Fibroblast of skin of right biceps (primary cell): ENCODE measurements around the gene TTR.

ENCODE experiments used
- DNase-seq: peaks from one replicate; pipeline ENCODE4 v3.0.0-alpha.2; 2013

Gene TTR

DNA sequence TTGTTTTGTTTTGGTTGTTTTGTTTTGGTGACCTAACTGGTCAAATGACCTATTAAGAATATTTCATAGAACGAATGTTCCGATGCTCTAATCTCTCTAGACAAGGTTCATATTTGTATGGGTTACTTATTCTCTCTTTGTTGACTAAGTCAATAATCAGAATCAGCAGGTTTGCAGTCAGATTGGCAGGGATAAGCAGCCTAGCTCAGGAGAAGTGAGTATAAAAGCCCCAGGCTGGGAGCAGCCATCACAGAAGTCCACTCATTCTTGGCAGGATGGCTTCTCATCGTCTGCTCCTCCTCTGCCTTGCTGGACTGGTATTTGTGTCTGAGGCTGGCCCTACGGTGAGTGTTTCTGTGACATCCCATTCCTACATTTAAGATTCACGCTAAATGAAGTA is at the start of gene TTR:
Gene TTR (plus strand): TSS at position 250 of the 400 bp plus-strand sequence. CDS start 26 bp downstream, at position 276.
- DNase-seq: no peak

DNA sequence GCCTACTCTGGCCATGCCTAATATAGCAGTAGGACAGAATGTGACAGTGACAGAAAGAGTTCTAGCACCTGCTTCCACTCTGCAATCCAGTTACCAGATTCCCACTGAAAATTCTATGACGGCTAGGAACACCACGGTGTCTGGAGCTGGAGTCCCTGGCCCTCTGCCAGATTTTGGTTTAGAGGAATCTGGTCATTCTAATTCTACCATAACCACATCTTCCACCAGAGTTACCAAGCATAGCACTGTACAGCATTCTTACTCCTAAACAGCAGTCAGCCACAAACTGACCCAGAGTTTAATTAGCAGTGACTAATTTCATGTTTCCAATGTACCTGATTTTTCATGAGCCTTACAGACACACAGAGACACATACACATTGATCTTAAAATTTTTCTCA is 45.2 kb upstream of the TTR start:
- peak; percentile 27 for DNase-seq

DNA sequence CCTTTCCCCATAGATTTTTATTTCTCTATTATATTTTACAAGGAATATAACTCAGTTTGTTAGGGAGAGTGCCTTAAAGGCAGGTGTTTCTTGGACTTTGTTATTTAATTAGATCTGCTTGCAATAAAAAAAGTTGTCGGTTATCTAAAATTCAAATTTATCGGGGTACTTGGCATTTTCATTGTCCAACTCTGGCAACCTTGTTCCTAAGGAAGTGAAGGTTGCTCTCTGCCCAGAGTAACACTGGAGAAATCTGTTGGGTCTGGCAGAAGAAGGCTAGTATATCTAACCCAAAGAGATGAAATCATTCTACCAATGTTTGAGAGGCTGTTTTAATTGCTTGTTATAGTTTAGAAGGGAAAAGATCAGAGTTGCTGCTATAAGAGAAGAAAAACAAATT is 42.8 kb upstream of the TTR start:
- DNase-seq: no peak

DNA sequence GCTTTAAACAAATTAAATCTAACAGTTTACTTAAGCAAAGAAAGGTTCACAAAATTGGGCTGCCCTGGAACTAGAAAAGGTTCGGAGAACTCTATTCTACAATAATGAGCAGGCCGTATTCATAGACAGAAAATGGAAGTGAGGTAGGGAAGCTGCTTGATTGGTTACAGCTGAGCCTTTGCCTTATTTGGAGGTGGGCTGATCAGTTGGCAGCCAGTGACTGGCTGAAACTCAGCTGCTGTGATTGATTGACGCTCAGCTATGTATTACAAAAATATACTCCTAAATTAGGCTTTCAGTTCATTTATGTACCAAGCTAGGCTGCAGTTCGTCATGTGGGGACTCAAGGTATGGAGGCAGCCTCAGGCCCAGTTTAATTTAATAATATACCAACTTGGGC is 42.3 kb upstream of the TTR start:
- DNase-seq: peak; percentile 2

DNA sequence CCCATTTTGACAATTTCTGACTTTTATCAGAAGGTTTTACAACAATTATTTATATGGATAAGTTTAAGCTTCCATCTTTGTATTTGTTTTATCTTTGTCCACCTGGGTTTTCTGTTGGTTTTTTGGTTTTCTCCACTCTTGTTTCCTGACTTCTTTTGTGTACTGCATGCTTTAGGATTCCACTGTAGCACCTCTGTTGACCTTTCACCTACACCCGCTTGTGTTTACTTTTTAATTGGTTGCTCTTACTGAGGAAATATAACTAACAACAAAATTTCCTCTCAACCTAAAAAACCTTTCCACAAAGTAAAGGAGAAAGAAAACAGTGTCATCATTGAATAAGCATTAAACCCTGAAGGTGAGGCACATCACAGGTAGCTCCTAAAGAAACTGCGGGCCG is 39.8 kb upstream of the TTR start:
- no peak for DNase-seq

DNA sequence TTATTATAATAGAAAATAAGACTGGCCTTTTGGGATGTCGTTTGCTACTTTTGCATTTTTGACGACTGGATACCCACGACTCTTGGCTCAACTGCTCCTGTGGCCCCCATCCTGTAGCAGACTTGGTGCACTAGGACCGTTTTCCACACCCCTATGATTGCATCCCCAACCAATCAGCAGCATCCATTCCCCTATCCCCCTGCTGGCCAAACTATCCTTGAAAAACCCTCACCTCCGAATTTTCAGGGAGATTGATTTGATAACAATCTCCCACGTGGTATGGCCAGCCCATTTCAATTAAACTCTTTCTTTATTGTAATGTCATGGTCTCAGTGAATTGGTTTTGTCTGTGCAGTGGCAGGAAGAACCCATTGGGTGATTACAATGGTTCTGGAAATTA is 37.9 kb upstream of the TTR start:
- DNase-seq: peak; percentile 6

DNA sequence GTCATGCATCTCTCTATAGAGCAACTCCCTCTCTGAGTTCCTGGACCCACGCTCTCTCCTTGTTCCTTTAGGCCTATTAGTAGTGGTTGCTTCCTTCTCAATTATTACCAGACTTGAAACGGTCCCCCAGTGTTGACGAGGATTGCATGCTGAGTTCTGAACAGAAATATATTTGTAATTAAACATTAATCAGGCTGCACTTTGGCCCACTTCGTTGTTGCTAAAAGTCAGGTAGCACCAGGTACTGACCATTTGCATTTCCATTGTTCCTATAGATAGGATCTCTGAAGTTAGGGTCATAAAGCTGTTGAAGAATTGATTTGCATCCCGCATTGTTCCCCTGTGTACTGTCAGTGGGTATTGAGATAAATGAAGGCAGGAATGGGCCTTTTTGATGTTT is 36.9 kb upstream of the TTR start:
- DNase-seq: no peak

DNA sequence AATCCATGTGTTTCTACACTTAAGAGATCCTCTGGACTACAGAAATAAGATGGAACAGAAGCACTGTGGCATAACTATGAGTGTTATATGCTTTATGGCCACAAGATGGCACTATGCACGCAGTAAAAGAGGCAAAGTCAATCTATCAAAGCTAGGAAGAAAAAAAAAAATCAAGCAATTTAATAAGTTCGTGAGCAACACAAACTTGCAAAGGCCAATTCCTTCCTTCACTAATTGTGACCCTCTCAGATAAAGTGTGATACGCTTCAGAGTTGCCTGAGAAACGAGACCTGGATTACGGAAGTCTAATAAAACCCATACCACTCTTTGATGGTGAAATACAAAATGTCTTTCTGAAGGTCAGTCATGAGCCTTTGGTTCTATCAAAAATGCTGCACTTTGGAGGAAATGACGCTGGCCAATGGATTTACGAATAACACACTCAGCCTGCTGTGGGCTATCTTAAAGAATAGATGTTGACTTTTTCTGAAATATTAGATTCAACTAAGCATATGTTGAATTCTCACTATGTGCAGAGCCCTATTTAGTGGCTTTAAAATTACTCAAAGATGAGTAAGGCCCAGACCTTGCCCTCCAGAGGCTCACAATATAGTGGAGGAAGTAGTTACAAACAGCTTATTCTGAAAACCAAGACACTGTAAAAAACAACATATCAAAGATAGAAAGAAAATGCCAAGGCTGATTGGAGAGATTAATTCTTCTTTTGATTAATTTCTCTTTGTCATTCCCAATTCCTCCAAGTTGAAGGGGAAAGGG is 35.5 kb upstream of the TTR start:
- DNase-seq: peak; percentile 56

DNA sequence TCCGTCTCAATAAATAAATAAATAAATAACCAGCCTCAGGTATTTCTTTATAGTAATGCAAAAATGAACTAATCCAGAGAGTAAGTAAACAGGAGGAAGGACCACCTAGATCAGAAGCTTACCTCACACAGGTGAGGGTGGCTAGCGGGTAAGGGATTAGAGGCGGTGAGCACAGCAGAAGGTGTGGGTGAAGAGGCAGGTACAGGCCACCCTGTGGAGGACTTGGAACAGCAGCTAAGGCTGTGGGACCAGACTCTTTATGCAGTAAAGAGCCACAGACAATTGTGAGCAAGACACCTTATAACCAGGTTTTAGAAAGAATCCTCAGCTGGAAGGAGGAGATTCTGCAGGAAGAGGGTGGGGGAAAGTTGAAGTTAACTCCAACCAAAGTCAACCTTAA is 34.2 kb upstream of the TTR start:
- DNase-seq: no peak

DNA sequence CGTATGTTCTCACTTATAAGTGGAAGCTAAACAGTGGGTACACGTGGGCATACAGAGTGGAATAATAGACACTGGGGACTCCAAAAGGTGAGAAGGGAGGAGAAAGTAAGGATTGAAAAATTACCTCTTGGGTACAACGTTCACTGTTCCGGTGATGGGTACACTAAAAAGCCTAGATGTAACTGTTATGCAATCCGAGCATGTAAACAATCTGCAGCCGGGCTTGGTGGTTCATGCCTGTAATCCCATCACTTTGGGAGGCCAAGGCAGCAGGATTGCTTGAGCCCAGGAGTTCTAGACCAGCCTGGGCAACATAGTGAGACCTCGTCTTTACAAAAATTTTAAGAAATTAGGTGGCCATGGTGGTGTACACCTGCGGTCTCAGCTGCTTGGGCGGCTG is 33.1 kb upstream of the TTR start:
- no peak for DNase-seq

DNA sequence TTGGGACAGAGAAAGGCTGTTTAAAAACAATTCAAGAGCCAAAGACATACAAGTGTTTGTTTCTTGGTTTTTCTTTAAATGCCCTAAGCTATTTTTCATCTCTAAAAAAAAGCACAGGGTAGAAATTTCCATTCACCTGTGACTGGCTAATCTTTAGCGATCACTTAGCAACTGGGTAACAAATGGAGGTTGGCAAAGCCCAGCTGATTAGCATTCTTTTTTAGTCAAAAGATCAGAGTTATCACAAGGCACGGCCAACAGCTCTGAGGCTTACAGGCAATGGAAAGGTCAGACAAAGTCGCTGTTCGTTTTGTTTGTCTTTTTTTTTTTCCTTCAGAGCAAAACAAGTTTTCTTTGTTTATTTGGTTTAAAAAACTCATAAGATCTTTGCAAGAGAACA is 29.0 kb upstream of the TTR start:
- no peak for DNase-seq

DNA sequence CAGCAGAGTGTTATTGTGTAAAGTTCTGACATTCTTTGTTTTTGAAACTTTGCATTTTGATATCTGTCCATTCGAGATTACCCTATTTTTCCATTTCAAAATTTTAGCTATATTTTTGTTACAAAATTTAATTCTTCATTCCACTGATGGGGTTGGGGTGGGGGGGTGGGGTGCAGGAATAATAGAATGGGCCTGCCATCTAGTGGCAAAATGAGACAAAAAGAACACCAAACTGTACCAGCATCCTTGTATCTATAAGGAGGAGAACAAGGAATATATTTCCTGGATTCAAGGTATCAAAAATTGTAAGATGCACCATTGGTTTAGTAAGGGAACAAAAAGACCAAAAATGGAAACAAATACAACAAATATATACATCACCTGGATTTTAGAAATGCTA is 27.9 kb upstream of the TTR start:
- DNase-seq: no peak

DNA sequence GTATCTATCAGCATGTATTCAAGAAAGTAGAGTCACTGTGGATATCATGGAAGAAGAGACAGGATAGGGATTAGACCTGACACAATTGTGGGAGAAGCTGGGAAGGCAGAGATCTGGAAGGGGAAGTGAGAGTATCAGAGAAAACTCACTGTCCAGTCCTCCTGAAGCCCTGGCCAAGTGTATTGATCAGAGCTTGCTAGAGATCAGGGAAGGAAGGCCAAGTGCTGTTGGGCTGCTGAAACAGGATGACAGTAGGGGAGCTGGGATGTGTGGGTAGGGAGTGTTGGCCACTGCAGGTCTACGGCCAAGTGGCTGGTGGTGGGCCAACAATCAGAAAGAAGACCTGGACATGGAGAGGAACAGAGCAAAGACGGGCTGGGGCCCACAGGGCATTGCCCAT is 26.3 kb upstream of the TTR start:
- DNase-seq: no peak

DNA sequence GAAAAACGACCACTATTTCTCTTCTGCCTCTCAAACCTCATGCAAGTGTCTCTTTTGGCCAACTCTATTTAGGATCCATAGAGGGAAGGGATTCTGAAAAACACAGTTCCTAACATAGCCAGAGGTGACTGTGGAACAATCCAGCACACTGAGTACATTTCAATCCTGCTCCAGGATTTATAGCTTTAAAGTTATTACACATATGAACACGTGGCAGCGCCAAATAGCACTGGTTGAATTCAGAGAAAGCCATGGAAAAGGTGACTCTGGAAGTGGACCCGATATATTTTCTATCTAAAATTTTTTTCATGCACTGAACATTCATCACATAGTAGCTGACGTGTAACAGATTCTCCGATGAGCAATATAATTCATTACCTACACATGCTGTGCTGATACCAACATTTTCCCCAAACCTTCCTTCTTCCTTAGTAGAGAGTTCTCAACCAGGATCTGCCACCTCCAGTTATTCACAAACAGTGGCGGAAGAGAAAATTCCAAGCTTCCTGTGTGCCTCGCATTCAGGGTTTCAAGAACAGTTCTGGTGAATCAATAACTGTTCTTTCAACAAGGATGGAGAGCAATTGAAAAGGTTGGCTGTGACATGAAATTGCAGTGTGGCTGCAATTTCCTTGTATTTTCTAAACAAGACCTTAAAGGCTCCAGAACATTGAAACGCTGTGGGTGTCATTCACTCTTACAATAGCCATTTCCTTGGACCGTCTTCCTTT is 25.7 kb upstream of the TTR start:
- DNase-seq: no peak

DNA sequence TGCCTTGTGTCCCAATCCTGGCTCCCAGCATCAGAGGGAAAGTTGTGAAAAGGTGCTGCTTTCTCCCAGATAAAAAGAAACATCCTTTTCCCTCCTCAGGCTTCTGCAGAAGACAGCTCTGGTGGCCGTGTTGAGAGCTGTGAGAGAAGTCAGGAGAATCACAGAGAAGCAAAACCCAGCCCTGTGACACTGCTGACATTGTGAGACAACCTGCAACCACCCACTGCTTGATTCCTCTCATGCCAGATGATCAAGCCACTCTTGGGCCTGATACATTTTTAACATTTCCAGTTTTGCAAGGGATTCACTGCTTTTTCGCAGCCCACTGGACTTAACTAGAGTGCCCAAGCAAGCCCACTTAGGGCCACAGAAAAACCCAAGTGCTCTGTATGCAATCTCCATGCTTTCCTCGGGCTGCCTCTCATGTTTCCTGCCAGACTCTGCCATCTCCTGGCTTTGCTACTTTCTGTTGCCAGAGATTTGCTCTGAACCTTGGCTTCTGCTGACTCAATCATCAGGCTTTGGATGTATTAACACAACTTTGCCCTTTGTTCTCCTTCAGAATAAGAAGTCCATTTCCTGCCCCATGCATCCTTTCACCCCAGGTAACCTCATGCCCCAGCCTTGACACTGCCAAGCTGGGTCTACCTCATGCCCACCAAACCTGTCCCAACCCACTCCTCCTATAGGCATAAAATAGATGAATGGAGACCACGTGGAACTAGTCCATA is 24.9 kb upstream of the TTR start:
- no peak for DNase-seq

DNA sequence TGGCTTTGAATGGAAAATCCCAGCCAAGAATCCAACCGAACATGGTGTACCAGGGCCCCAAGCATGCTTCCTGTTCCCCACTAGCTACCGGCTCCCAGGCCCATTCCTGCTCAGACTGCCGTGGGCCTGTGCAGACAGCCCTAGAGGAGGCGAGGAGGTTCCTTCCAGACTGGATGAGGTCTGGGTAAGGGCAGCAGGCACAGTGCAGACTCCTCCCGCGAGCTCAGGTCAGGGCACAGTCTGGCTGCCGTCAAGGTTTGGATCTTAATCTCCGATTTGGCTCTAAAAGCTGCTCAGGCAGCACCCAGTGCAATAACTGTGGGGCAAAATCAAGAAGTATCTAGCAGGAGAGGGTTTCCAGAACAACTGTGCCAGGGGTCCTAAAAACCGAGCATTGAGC is 19.3 kb upstream of the TTR start:
- DNase-seq: no peak

DNA sequence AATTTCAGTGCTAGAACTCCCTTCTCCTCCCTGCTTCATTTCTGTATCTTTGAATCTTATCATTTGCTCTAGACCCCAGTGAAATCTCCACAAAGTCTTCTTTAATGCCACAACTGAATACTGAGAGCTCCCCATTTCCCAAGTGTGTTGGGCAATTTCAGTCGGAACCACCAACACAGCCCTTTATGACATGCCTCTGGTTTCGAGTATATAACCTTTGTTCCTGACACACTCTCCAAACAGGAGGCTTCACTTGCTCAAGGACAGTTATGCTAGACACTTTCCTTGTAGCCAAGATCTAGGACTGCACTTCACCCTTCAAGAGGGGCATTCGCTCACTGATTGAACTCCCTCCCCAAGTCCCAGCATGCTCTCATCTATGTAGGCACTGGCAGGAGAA is 18.6 kb upstream of the TTR start:
- no peak for DNase-seq

DNA sequence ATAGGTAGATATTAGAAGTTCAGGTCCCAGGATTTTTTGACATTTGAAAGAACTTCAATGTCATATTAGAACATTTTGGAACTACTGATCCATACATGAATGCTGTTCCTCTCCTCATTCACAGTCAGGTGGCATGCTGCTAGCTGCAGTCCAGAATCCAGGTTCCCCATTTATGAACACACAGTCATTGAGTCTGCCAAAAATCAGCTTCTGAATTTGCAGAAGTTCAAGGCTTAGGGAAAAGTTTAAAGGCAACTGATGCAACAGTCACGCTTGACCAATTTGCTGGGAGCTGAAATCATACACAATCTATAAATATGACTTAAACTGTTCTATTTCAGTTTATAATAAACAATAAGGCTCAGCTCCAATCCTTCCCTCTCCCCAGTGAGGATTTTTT is 17.3 kb upstream of the TTR start:
- no peak for DNase-seq

DNA sequence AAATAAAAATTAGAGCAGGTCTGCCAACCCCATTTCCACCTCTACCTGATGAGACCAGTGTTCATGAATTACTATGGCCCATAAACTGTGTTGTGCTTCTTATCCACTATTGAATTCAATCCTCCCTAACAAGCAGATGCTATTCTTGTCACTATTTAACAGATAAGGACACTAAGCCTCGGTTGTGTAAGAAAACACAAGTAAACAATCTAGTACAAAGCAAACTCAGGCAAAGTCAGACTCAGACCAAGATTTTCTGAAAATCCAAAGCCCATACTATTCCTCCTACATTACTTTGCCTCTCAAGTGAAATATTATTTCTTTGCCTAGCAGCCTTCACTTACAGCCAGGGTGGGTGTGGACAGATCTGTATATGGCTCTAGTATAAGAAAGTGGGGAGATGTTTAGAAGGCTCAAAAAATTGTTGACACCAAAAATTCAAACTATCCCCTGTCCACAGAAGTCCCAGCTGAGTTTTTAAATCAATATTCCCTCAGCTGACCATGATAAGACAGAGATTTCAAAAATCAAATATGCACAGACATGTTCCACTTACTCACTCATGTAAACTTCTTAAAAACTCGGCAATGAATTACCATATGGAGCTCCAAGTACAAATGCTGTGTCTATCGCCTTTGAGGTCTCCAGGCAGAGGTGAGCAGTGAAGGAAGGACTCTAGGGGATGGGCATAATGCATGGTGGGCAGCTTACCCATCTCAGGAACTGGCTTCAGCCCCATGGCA is 16.0 kb upstream of the TTR start:
- no peak for DNase-seq

DNA sequence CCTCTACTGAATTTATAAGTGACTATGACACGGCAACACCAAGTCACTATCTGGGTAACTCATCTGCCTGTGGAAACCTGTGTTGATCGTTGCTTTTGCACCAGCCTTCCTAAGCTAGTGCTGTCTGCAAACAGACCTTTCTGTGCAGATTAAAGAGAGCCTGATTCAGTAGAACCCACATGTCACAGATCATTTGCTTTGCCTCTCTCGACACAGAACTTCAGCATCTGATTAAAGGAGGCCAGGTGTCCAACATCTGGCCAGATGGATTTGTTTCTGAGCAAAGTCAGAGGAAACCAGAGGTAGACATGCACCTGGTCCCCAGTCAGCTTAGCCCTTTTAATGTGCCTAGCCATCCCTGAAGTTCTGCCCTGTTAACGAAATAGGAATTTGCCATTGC is 15.0 kb upstream of the TTR start:
- no peak for DNase-seq

DNA sequence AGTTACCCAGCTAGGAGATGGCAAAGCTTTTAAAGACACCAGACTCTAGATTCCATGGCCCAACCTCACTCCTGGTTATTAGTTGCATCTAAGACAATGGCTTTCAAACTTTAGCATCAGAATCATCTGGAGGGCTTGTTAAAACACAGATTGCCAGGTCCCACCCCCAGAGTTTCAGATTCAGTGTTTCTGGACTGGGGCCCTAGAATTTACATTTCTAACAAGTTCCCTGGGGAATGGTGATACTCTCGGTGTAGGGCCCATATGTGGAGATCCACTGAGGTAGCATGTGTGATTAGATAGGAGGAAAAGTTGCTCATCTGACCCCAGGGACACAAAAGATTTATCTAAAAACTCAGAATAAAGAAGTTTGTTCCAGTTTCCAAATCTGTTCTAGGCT is 14.5 kb upstream of the TTR start:
- no peak for DNase-seq

DNA sequence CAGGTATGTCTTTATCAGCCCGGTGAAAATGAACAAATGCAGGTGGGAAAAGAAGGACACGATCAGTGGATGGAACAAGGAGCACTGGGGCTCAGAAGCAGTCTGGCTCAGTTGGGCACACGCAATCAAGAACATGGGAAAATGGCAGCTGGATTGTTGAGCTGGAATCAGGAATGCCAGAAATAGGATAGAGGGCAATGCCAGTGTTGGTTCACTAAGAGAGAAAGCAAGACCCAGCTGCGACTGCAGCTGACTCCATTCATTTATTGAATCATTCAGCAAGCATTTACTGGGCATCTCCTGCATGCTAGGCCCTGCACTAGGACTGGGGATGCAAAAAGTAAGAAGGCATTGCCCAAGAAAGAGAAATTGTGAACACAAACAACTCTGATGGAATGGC is 13.6 kb upstream of the TTR start:
- no peak for DNase-seq

DNA sequence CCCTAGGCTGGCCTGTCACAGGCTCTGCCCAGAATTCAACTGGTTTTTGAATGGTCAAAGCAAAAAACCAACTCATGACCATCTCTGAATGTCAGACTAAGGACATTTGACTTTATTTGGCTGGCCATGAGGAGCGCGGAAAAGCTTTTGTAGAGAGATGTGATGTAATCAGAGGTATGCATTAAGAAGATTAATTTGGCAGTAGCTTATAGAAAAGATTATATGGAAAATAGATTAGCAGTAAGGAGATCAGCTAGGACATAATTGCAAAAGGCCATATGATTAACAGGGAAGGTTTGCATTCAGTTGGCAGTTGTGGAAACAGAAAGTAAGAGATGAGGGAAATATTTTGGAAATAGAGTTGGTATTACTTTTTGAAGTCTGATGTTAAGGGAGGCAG is 12.3 kb upstream of the TTR start:
- no peak for DNase-seq
